NCI-H69 (cell line): ENCODE data around the gene CDH4.

Source experiments
- DNase-seq: peaks from one replicate; lab custom pipeline; 2025; lab: John Stamatoyannopoulos, UW

Gene CDH4

GRCh38 chr20:61356196-61356595, 104.1 kb downstream of the CDH4 start:
- no peak for DNase-seq

- DNase-seq, result no peak
These were observed 105.1 kb downstream of the CDH4 start for GRCh38 chr20:61357119-61357518.

GRCh38 chr20:61359254-61359653, 107.2 kb downstream of the CDH4 start:
- DNase-seq, result no peak

- no peak for DNase-seq
These were observed 108.2 kb downstream of the CDH4 start for GRCh38 chr20:61360296-61360695.

- no peak for DNase-seq
These were observed 108.9 kb downstream of the CDH4 start for GRCh38 chr20:61360940-61361339.

- no peak for DNase-seq
These were observed 109.4 kb downstream of the CDH4 start for GRCh38 chr20:61361501-61361900.

GRCh38 chr20:61364147-61364546, 112.1 kb downstream of the CDH4 start:
- no peak for DNase-seq

- no peak for DNase-seq
These were observed 114.9 kb downstream of the CDH4 start for GRCh38 chr20:61366914-61367313.

GRCh38 chr20:61369731-61370520, 117.9 kb downstream of the CDH4 start:
- no peak for DNase-seq

- DNase-seq, result no peak
These were observed 118.8 kb downstream of the CDH4 start for GRCh38 chr20:61370841-61371303.

- no peak for DNase-seq
These were observed 119.6 kb downstream of the CDH4 start for GRCh38 chr20:61371501-61372136.

- no peak for DNase-seq
These were observed 120.3 kb downstream of the CDH4 start for GRCh38 chr20:61372137-61373054.

GRCh38 chr20:61373055-61373399, 121.0 kb downstream of the CDH4 start:
- no peak for DNase-seq

GRCh38 chr20:61373956-61374545, 122.0 kb downstream of the CDH4 start:
- DNase-seq, result no peak

GRCh38 chr20:61376541-61377240, 124.6 kb downstream of the CDH4 start:
- DNase-seq, result no peak

GRCh38 chr20:61378694-61379355, 126.8 kb downstream of the CDH4 start:
- DNase-seq, result no peak

GRCh38 chr20:61379898-61380544, 128.0 kb downstream of the CDH4 start:
- no peak for DNase-seq

GRCh38 chr20:61380545-61380915, 128.5 kb downstream of the CDH4 start:
- no peak for DNase-seq

GRCh38 chr20:61382194-61382593, 130.1 kb downstream of the CDH4 start:
- no peak for DNase-seq

- DNase-seq, result no peak
These were observed 133.2 kb downstream of the CDH4 start for GRCh38 chr20:61385296-61385695.

GRCh38 chr20:61385731-61386130, 133.7 kb downstream of the CDH4 start:
- no peak for DNase-seq
